ENCODE results near the gene SLC5A6. TPM values are rescaled to one million over a fixed set of nuclear protein-coding genes. Genes with fewer than 3 reads are reported as not detected.

The SLC5A6 gene
- total and polyA plus RNA-seq, 2 experiments from 2014 or later: 28.4 to 40.8 TPM

- no peak overlapping the region for H3K4me3 ChIP-seq
- H3K27ac ChIP-seq: no peak overlapping the region
- H3K27me3 ChIP-seq: no peaks in the 10 kb centered on the region
- peaks cover 9% of the 10 kb centered on the region for H3K4me1 ChIP-seq (ENCODE audit: low read depth)
- no peaks in the 10 kb centered on the region for H3K9me3 ChIP-seq (ENCODE audit: low read depth)
- no peak for TF ChIP-seq CTCF (IDR thresholded peaks at IDR 0.05; ENCODE audit: low read depth, low read length)
- no peak for DNase-seq (ENCODE audit: low read depth in 1 of 2, low spot score in 1 of 2)
- no peaks in the 10 kb centered on the region for H3K36me3 ChIP-seq
Observed at GRCh38 chr2:27154488-27154887, 57.6 kb downstream of the SLC5A6 start.

GRCh38 chr2:27152796-27153464 lies 59.1 kb downstream of the SLC5A6 start:
- Histone ChIP-seq H3K9me3 (ENCODE audit: low read depth) (no peaks in the 10 kb centered on the region), H3K4me3 (no peak overlapping the region), H3K27me3 (no peaks in the 10 kb centered on the region), H3K4me1 (ENCODE audit: low read depth) (peaks cover 9% of the 10 kb centered on the region), H3K27ac (no peak overlapping the region), H3K36me3 (no peaks in the 10 kb centered on the region)
- no peak for TF ChIP-seq CTCF (IDR thresholded peaks at IDR 0.05; ENCODE audit: low read depth, low read length)
- DNase-seq (ENCODE audit: low read depth in 1 of 2, low spot score in 1 of 2): no peak

- Histone ChIP-seq H3K4me3 (no peak overlapping the region), H3K27ac (no peak overlapping the region), H3K27me3 (no peaks in the 10 kb centered on the region), H3K36me3 (no peaks in the 10 kb centered on the region), H3K9me3 (ENCODE audit: low read depth) (no peaks in the 10 kb centered on the region), H3K4me1 (ENCODE audit: low read depth) (peaks cover 9% of the 10 kb centered on the region)
- DNase-seq (ENCODE audit: low read depth in 1 of 2, low spot score in 1 of 2): no peak
- no peak for TF ChIP-seq CTCF (IDR thresholded peaks at IDR 0.05; ENCODE audit: low read depth, low read length)
Observed at GRCh38 chr2:27152102-27152795, 59.8 kb downstream of the SLC5A6 start.

GRCh38 chr2:27150639-27151230 lies 61.3 kb downstream of the SLC5A6 start:
- TF ChIP-seq CTCF (IDR thresholded peaks at IDR 0.05; ENCODE audit: low read depth, low read length): no peak
- DNase-seq (ENCODE audit: low read depth in 1 of 2, low spot score in 1 of 2): no peak
- peaks cover 9% of the 10 kb centered on the region for H3K4me1 ChIP-seq (ENCODE audit: low read depth)
- H3K9me3 ChIP-seq (ENCODE audit: low read depth): no peaks in the 10 kb centered on the region
- no peaks in the 10 kb centered on the region for H3K36me3 ChIP-seq
- no peak overlapping the region for H3K4me3 ChIP-seq
- H3K27ac ChIP-seq: no peak overlapping the region
- no peaks in the 10 kb centered on the region for H3K27me3 ChIP-seq

Other genes starting within 250 kb of the SLC5A6 start
- 75.9 and 143 TPM in 2 replicates for gene MAPRE3, start 241.6 kb downstream of the SLC5A6 start, total RNA-seq
- 212 TPM in 2 replicates for gene MAPRE3, start 241.6 kb downstream of the SLC5A6 start, polyA plus RNA-seq
- gene TMEM214, start 179.3 kb downstream of the SLC5A6 start, total RNA-seq: 38.9 and 48.5 TPM in 2 replicates
- 46.9 and 66.3 TPM in 2 replicates for gene TMEM214, start 179.3 kb downstream of the SLC5A6 start, polyA plus RNA-seq
- gene AGBL5, start 160.6 kb downstream of the SLC5A6 start, total RNA-seq: 52.0 and 52.5 TPM in 2 replicates
- 67.0 and 77.7 TPM in 2 replicates for gene AGBL5, start 160.6 kb downstream of the SLC5A6 start, polyA plus RNA-seq
- 289 and 303 TPM in 2 replicates for gene OST4, start 140.6 kb downstream of the SLC5A6 start, total RNA-seq
- gene OST4, start 140.6 kb downstream of the SLC5A6 start, polyA plus RNA-seq: 768 and 779 TPM in 2 replicates
- 18.5 and 20.2 TPM in 2 replicates for gene EMILIN1, start 133.7 kb downstream of the SLC5A6 start, total RNA-seq
- gene EMILIN1, start 133.7 kb downstream of the SLC5A6 start, polyA plus RNA-seq: 12.2 and 15.6 TPM in 2 replicates
- gene KHK, start 125.5 kb downstream of the SLC5A6 start, total RNA-seq: 9.0 and 9.6 TPM in 2 replicates
- gene KHK, start 125.5 kb downstream of the SLC5A6 start, polyA plus RNA-seq: 12.9 and 19.2 TPM in 2 replicates
- gene CGREF1, start 93.1 kb downstream of the SLC5A6 start, total RNA-seq: 0.48 and 1.8 TPM in 2 replicates
- 0.55 and 0.99 TPM in 2 replicates for gene CGREF1, start 93.1 kb downstream of the SLC5A6 start, polyA plus RNA-seq
- 0.27 and 0.56 TPM in 2 replicates for gene ABHD1, start 88.5 kb downstream of the SLC5A6 start, total RNA-seq
- 2.0 and 3.2 TPM in 2 replicates for gene ABHD1, start 88.5 kb downstream of the SLC5A6 start, polyA plus RNA-seq
- 109 and 112 TPM in 2 replicates for gene PREB, start 77.6 kb downstream of the SLC5A6 start, total RNA-seq
- gene PREB, start 77.6 kb downstream of the SLC5A6 start, polyA plus RNA-seq: 91.0 and 130 TPM in 2 replicates
- gene PRR30, start 72.9 kb downstream of the SLC5A6 start, total RNA-seq: not detected in 2 replicates
- gene PRR30, start 72.9 kb downstream of the SLC5A6 start, polyA plus RNA-seq: not detected in 2 replicates
- not detected in 2 replicates for gene TCF23, start 63.3 kb downstream of the SLC5A6 start, total RNA-seq
- gene TCF23, start 63.3 kb downstream of the SLC5A6 start, polyA plus RNA-seq: not detected in 2 replicates
- 177 and 183 TPM in 2 replicates for gene ATRAID, start 227 bp downstream of the SLC5A6 start, total RNA-seq
- 290 and 372 TPM in 2 replicates for gene ATRAID, start 227 bp downstream of the SLC5A6 start, polyA plus RNA-seq
- gene CAD, start 5.1 kb upstream of the SLC5A6 start, total RNA-seq: 31.1 and 51.7 TPM in 2 replicates
- 30.1 and 31.0 TPM in 2 replicates for gene CAD, start 5.1 kb upstream of the SLC5A6 start, polyA plus RNA-seq
- 75.1 and 84.7 TPM in 2 replicates for gene SLC30A3, start 50.8 kb upstream of the SLC5A6 start, total RNA-seq
- 111 and 139 TPM in 2 replicates for gene SLC30A3, start 50.8 kb upstream of the SLC5A6 start, polyA plus RNA-seq
- 3.6 and 14.1 TPM in 2 replicates for gene DNAJC5G, start 63.2 kb upstream of the SLC5A6 start, total RNA-seq
- 4.4 and 7.5 TPM in 2 replicates for gene DNAJC5G, start 63.2 kb upstream of the SLC5A6 start, polyA plus RNA-seq
- 53.1 and 65.9 TPM in 2 replicates for gene TRIM54, start 70.2 kb upstream of the SLC5A6 start, total RNA-seq
- 41.6 and 46.7 TPM in 2 replicates for gene TRIM54, start 70.2 kb upstream of the SLC5A6 start, polyA plus RNA-seq
- 6.6 and 14.8 TPM in 2 replicates for gene UCN, start 96.2 kb upstream of the SLC5A6 start, total RNA-seq
- 3.2 and 5.8 TPM in 2 replicates for gene UCN, start 96.2 kb upstream of the SLC5A6 start, polyA plus RNA-seq
- gene MPV17, start 110.8 kb upstream of the SLC5A6 start, total RNA-seq: 56.3 and 88.7 TPM in 2 replicates
- 70.8 and 90.5 TPM in 2 replicates for gene MPV17, start 110.8 kb upstream of the SLC5A6 start, polyA plus RNA-seq
- 35.1 and 38.2 TPM in 2 replicates for gene GTF3C2, start 144.5 kb upstream of the SLC5A6 start, total RNA-seq
- 47.7 and 56.8 TPM in 2 replicates for gene GTF3C2, start 144.5 kb upstream of the SLC5A6 start, polyA plus RNA-seq
- 30.5 and 41.5 TPM in 2 replicates for gene EIF2B4, start 158.1 kb upstream of the SLC5A6 start, total RNA-seq
- 93.9 and 94.9 TPM in 2 replicates for gene EIF2B4, start 158.1 kb upstream of the SLC5A6 start, polyA plus RNA-seq
- 91.9 and 141 TPM in 2 replicates for gene SNX17, start 158.3 kb upstream of the SLC5A6 start, total RNA-seq
- gene SNX17, start 158.3 kb upstream of the SLC5A6 start, polyA plus RNA-seq: 130 and 135 TPM in 2 replicates
- 29.7 and 31.7 TPM in 2 replicates for gene ZNF513, start 168.5 kb upstream of the SLC5A6 start, total RNA-seq
- gene ZNF513, start 168.5 kb upstream of the SLC5A6 start, polyA plus RNA-seq: 32.2 and 35.8 TPM in 2 replicates
- 96.2 and 101 TPM in 2 replicates for gene PPM1G, start 197.3 kb upstream of the SLC5A6 start, total RNA-seq
- gene PPM1G, start 197.3 kb upstream of the SLC5A6 start, polyA plus RNA-seq: 84.8 and 93.0 TPM in 2 replicates
- 82.1 and 122 TPM in 2 replicates for gene NRBP1, start 216.4 kb upstream of the SLC5A6 start, total RNA-seq
- gene NRBP1, start 216.4 kb upstream of the SLC5A6 start, polyA plus RNA-seq: 147 and 185 TPM in 2 replicates
- gene KRTCAP3, start 230.1 kb upstream of the SLC5A6 start, total RNA-seq: 1.3 and 2.8 TPM in 2 replicates
- 2.0 and 4.9 TPM in 2 replicates for gene KRTCAP3, start 230.1 kb upstream of the SLC5A6 start, polyA plus RNA-seq